ENCODE measurements around the gene SOCS6.

DNA sequence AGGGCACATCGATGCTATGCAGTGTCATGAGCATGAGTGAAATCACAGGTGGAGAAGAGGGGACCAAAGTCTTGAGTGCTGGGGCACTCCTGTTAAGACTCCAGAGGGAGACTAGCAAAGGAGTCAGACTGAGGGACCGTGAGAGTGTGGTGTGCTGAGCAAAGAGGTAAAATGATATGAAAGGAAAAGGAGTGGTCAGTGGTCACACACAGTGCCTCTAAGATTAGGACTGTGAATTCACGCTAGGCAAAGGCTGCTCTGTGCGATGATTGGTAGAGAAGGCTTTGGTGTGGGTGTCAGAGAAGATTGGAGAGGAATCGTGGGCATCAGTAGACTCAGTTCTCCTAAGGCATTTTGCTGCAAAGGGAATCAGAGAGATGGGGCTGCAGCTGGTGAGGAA is 12.8 kb downstream of the SOCS6 start:
- no peak for TF ChIP-seq EZH2 (optimal IDR thresholded peaks at IDR 0.05; ENCODE audit: low read depth, low read length)
- TF ChIP-seq, protein P1, sequence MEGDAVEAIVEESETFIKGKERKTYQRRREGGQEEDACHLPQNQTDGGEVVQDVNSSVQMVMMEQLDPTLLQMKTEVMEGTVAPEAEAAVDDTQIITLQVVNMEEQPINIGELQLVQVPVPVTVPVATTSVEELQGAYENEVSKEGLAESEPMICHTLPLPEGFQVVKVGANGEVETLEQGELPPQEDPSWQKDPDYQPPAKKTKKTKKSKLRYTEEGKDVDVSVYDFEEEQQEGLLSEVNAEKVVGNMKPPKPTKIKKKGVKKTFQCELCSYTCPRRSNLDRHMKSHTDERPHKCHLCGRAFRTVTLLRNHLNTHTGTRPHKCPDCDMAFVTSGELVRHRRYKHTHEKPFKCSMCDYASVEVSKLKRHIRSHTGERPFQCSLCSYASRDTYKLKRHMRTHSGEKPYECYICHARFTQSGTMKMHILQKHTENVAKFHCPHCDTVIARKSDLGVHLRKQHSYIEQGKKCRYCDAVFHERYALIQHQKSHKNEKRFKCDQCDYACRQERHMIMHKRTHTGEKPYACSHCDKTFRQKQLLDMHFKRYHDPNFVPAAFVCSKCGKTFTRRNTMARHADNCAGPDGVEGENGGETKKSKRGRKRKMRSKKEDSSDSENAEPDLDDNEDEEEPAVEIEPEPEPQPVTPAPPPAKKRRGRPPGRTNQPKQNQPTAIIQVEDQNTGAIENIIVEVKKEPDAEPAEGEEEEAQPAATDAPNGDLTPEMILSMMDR (IDR thresholded peaks at IDR 0.05; ENCODE audit: low read length): no peak
